Measurements from ENCODE around the gene AKAP6.

DNA sequence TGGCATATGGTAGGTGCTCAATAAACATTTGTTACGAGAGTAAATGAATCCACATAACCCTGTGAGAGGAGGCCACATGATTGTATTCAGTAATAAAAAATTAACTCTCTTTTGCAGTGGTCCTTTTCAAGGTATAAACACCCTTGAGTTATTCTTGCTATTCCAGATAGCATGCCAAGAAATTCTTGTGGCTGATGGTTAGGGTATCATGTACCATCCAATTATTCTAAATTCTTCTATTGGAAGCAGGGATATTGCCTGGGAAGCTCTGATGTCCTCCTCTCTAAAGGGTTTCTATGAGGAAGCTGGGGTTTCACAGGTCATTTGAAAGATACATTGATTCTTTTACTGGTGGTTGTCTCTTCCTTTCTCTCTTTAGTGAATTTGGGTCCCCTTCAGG lies 10.1 kb downstream of the AKAP6 start:
- TF ChIP-seq, protein P1, sequence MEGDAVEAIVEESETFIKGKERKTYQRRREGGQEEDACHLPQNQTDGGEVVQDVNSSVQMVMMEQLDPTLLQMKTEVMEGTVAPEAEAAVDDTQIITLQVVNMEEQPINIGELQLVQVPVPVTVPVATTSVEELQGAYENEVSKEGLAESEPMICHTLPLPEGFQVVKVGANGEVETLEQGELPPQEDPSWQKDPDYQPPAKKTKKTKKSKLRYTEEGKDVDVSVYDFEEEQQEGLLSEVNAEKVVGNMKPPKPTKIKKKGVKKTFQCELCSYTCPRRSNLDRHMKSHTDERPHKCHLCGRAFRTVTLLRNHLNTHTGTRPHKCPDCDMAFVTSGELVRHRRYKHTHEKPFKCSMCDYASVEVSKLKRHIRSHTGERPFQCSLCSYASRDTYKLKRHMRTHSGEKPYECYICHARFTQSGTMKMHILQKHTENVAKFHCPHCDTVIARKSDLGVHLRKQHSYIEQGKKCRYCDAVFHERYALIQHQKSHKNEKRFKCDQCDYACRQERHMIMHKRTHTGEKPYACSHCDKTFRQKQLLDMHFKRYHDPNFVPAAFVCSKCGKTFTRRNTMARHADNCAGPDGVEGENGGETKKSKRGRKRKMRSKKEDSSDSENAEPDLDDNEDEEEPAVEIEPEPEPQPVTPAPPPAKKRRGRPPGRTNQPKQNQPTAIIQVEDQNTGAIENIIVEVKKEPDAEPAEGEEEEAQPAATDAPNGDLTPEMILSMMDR (IDR thresholded peaks at IDR 0.05) = no peak
- no peak for TF ChIP-seq POLR2A (IDR thresholded peaks at IDR 0.05)

All from right lobe of liver (tissue), 4 donors.